GM18498 (cell line): ENCODE data around the gene SPOCK2.

Source experiments
- ATAC-seq: cut with Tn5 transposase; IDR thresholded peaks from one replicate; pipeline ENCODE4 v1.9.1; 2021; ENCODE audit warnings: mild to moderate bottlenecking, moderate library complexity; ENCODE audit not compliant: unreplicated experiment

Gene SPOCK2

GRCh38 chr10:72090326-72090725 lies 2.0 kb upstream of the SPOCK2 start:
- no peak for ATAC-seq

DNA sequence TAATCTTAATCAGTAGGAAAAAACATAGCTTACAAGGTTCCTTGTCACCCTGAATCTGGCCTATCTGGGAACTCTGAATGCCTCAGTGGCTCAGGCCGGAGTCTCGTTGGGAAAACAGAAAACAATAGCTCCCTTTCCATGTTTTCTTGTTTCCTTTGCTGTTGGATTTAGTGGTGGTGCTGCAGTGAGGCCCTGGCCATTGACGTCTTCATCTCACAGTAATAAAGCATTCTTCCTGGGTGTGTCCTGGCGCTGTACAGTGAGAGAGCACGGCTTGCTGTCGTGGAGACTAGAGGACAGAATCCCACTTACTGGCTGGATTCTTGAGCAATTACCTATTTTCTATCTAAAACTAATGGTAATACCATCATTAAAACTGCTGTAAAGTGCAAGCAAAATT lies 1.3 kb upstream of the SPOCK2 start:
- ATAC-seq = no peak

DNA sequence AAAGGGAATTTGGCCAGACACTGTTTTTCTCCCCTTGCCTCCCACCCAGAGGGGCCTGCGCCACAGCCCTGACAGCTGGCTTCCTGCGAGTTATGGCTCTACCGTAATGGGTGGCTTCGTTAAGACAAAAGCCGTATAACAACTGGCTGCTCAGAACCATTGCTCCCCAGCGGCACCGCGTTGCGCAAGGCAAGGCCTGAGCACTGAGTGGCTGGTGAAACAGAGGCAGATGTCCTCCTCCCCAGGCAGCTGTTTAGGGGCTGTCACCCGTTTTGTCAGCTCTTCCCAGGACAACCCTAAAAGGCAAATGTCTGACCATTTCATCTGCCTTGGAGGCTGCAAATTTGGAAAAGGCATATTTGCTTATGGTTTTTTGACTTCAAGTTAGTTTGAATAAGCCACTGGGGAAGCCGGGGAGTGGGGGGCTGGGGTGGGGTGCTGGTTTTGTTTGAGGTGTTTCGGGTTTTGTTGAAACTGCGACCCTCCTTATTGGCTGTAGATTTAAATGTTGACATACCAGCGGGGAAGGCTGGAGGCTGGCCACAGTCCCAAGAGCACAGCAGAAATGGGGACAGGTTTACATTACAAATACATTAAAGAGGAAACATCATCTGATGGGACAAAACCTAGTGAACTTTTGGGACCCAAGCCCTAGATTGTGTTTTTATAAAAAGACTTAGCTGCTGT lies 681 bp upstream of the SPOCK2 start:
- no peak for ATAC-seq

GRCh38 chr10:72087392-72087968 lies 871 bp downstream of the SPOCK2 start:
- no peak for ATAC-seq

DNA sequence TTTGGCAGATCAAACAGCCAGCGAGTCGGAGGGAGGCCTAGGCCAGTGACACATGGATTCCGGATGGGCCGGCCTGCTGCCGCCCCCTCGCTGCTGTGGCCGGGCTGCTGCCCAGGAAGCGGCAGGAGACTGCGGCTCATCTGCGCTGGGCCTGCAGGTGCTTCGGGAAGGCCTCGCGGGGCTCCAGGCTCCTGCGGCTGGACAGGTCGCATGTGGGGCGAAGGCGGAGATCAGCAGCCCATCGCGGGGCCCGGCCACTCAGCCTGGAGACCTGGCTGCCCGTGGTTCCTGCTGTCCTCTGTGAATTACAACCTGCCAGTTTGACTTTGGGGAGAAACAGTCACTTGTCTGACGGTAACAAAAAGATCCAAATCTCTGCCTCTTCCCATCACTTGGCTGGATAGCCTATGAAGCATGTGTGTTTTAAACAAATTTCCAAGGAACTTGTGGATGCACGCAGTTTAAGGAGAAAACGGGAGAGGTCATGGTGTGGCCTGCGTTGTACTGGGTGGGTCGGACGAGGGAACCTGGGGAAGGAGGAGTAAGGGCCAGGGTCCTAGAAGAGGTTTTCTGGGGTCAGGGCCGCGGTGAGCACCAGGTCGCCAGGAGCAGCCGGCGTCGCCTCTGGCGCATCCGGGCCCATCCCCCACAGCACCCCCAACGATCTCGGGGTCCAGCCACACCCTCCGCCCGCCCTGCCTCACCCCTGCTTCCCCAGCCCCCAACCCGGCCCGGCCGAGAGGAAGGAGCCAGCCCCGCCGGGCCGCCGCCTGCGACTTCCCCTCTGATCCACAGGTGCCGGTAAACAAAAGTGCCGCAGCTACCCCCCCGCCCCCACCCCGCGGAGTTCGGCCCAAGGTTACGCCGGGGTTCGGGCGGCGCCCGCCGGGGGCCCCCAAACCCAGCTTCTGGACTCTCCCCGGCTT lies 1.6 kb downstream of the SPOCK2 start:
- no peak for ATAC-seq

DNA sequence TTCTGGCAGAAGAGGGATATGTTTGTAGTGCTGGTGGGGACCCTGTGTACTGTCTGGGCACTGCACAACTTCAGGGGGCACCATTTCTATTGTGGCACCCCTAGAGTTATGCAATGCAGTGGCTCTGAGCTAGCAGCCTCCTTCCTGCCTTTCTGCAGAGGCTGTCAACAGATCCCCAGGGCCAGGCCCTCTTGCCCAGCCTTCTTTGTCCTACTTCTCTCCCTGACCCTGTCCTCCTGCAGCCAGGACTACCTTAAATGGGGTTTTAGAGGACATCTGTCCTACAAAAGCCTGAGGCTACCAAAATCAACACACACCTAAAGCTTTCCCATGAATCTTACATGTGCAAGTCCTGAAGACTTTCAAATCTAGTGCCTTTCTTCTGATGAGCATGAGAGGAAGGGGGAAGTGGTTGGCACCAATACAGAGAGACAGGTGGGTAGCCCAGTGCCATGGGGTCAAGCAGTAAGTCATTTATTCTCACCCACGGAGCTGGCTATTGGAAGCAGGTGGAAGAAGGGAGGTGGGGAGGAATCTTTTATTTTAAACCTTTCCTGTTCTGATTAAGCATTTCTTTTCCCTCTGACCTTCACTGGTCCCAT lies 2.4 kb downstream of the SPOCK2 start:
- no peak for ATAC-seq

DNA sequence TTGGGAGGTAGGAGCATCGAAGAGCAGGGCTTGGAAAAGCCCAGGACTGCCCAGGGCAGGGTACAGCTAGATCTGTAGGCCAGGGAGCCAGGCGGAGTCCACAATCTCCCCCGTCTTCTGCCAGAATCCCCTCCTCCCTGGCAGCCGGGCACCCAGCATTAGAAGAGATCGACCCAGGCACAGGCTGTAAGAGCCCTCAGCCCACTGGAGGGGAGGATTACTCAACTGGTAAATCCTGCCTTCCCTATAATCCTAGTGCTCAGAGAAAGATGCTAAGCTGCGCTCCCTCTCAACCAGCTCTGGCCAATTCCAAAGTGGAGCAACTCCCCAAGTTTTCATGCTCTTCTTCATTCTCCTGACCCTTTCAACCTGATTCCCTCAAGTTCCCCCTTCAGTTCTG lies 3.2 kb downstream of the SPOCK2 start:
- ATAC-seq = no peak

DNA sequence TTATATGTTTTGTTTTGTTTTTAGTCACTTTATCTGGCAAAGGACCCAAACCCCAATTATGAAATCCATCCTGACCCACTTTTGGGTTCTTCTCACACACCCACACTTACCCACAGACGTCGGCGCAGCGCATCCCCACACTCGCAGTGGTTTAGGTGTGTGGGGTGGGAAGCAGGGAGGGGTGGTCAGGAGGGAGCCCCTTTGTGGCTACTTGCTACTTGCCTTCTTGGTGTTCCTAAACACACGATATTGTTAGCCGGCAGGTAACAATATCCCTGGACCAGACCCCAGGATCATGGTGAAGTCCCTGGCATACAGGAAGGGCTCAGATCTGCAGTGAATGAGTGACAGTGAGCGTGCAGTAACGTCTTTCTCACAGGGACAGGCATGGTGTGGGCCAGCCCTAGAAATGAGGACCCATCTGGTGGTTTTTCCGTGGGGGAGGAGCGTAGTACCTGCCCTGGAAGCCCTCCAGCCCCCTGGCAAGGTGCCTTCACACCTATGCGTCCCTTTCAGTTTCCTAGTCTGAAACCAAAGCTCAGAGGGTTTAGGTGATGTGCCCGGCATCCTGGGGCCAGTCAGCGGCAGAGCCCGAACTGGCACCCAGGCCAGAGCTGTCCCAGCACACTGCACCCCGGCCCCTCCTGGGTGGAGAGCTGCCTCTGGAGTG lies 4.4 kb downstream of the SPOCK2 start:
- no peak for ATAC-seq

- no peak for ATAC-seq
Measured at GRCh38 chr10:72082856-72083789, 5.2 kb downstream of the SPOCK2 start.

GRCh38 chr10:72081772-72082590 lies 6.4 kb downstream of the SPOCK2 start:
- ATAC-seq = no peak

- no peak for ATAC-seq
Measured at GRCh38 chr10:72081210-72081609, 7.1 kb downstream of the SPOCK2 start.

GRCh38 chr10:72080042-72080975 lies 8.0 kb downstream of the SPOCK2 start:
- no peak for ATAC-seq

- no peak for ATAC-seq
Measured at GRCh38 chr10:72079356-72079755, 9.0 kb downstream of the SPOCK2 start.

DNA sequence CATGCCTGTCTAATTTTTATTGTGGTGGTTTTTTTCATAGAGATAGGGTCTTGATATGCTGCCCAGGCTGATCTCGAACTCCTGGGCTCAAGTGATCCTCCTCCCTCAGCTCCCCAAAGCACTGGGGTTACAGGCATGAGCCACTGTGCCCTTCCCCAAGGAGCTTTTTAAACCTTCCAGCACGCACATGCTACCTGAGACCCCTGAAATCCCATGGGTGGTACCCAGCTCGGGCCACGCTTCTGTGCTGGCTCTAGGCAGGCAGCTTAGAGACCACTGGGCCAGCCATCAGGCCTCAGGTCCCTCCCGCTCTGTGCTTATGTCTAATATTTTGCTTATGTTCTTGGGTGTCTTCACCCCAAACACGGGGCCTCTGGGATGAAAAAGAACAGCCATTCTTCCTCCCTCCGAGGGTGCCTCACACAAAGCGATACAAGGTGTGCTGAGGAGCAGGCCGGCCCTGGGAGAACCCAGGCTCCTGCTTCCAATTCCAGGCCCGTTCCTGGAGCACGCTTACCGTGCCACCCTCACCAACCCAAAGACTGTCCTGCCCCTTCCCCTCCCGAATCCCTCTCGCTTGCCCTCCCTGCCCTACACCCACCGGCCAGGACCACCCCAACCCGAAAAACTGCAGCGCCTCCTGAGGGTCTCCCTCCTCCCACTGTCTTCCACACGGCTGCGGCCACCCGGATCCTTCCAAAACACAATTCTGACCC lies 10.9 kb downstream of the SPOCK2 start:
- no peak for ATAC-seq

DNA sequence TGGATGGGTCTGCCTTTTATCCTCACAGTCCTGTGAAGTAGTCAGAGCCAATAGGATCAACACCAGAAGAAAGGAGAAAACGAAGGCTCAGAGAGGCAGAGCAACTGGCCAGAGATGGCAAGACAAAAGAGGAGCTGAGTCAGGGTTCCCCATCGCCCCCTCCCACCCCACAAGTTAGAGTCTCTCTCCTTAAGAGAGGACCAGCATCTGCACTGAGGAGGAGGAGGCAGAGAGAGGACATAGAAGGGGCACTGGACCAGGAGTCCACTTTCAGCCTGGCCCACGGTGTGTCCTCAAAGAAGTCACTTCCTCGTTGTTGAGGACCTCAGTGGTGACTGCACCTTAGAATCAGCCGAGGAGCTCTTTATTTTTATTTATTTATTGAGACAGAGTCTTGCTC lies 11.6 kb downstream of the SPOCK2 start:
- ATAC-seq = no peak

DNA sequence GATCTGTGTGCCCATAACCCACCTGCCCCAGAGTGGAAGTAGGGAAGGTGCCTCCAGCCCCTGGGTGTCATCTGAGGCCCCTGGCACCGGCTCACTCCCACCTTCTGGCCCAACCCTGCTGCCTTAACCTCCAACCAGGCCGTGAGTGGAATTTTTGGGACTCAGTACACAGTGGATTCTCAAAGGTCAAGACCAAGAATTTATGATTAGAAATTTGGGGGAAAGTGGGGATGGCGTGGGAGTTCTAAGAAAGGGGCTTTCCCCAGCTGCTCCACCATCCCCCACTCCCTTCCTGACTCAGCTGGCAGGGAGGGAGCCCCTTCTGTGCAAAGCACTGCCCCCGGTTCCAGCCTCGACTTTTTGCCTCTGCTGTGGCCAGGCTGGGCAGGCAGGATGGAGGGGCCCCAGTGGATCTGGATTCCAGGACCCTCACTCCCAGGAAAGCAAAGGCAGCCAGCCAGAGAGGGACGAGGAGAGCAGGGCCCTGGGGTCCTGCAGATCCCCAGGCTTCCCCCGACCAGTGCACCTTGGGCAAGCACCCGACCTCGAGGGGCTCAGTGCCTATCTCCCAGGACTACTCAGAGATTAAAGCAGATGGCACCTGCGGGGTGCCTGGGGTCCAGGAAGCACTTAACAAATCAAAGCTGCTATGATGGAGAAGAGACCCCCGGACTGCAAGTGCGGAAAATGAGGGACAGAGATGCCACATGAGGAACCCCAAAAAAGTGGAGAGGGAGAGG lies 12.8 kb downstream of the SPOCK2 start:
- no peak for ATAC-seq
